CD14-positive monocyte (primary cell): Measurements from ENCODE around the gene SUGCT. TPM values are rescaled to one million over a fixed set of nuclear protein-coding genes. Genes with fewer than 3 reads are reported as not detected.

Experiments used
- DNase-seq, 3 donors: peaks; one replicate each; pipeline ENCODE4 v3.0.0-alpha.2; 2011 to 2022
- H2AFZ ChIP-seq: 2 replicates; pipeline ENCODE4 v1.6.0; 2012; ENCODE audit warnings: mild to moderate bottlenecking, low read depth, low read length, inconsistent platforms; ENCODE audit not compliant: insufficient read depth, poor library complexity, severe bottlenecking
- H3K27ac ChIP-seq, 2 donors: 1 replicate in 1 of 2; 2 replicates in 1 of 2; pipeline ENCODE4 v1.5.1; 2012 to 2013; ENCODE audit warnings: low read length in 2 of 2, control low read depth in 1 of 2, inconsistent platforms in 1 of 2, low read depth in 1 of 2, mild to moderate bottlenecking in 1 of 2
- H3K27me3 ChIP-seq, 2 donors: one replicate each; pipeline versions ENCODE4 v1.6.0 to v1.6.1; 2011 to 2013; ENCODE audit warnings: low read length in 2 of 2; ENCODE audit not compliant: control insufficient read depth in 2 of 2, insufficient read depth in 2 of 2
- H3K36me3 ChIP-seq, 2 donors: replicated peaks in 1 of 2; 1 replicate in 1 of 2; 2 replicates in 1 of 2; pipeline versions ENCODE4 v1.5.1 to v1.6.1; 2012 to 2013; ENCODE audit warnings: low read length in 2 of 2, control low read depth in 1 of 2, inconsistent platforms in 1 of 2, mild to moderate bottlenecking in 1 of 2; ENCODE audit not compliant: insufficient read depth in 2 of 2, control insufficient read depth in 1 of 2
- H3K4me1 ChIP-seq, 2 donors: 1 replicate in 1 of 2; 2 replicates in 1 of 2; pipeline versions ENCODE4 v1.5.1 to v1.6.1; 2012 to 2013; ENCODE audit warnings: low read length in 2 of 2, control low read depth in 1 of 2, inconsistent platforms in 1 of 2, mild to moderate bottlenecking in 1 of 2, moderate library complexity in 1 of 2; ENCODE audit not compliant: insufficient read depth in 2 of 2, control insufficient read depth in 1 of 2
- H3K4me2 ChIP-seq: replicated peaks from 2 replicates; pipeline ENCODE3; 2012; ENCODE audit warnings: low read length, moderate library complexity, mild to moderate bottlenecking; ENCODE audit not compliant: poor library complexity, severe bottlenecking; ENCODE audit errors: extremely low read depth
- H3K4me3 ChIP-seq, 3 experiments: fragments of 200-600 bp in 1 of 3; sonication (generic) in 1 of 3; replicated peaks in 1 of 3; 1 replicate in 2 of 3; 2 replicates in 1 of 3; pipeline ENCODE4 v1.5.1; 2011 to 2013; ENCODE audit warnings: low read length in 3 of 3, mild to moderate bottlenecking in 3 of 3, control low read depth in 2 of 3, low read depth in 2 of 3, inconsistent platforms in 1 of 3, moderate library complexity in 1 of 3
- H3K79me2 ChIP-seq: 2 replicates; pipeline ENCODE4 v1.6.0; 2012; ENCODE audit warnings: mild to moderate bottlenecking, control low read depth, inconsistent platforms, low read length, moderate library complexity; ENCODE audit not compliant: insufficient read depth
- H3K9ac ChIP-seq: 2 replicates; pipeline ENCODE4 v1.6.0; 2017; ENCODE audit warnings: low read length, mild to moderate bottlenecking; ENCODE audit not compliant: insufficient read depth, poor library complexity, severe bottlenecking
- H3K9me3 ChIP-seq, 2 donors: replicated peaks in 1 of 2; 1 replicate in 1 of 2; 2 replicates in 1 of 2; pipeline versions ENCODE4 v1.5.1 to v1.6.1; 2012 to 2013; ENCODE audit warnings: low read length in 2 of 2, control low read depth in 1 of 2; ENCODE audit not compliant: control insufficient read depth in 1 of 2, insufficient read depth in 1 of 2
- H4K20me1 ChIP-seq: 2 replicates; pipeline ENCODE4 v1.6.0; 2012; ENCODE audit warnings: mild to moderate bottlenecking, low read length, control low read depth, moderate library complexity; ENCODE audit not compliant: insufficient read depth
- H3K27ac Mint-ChIP-seq, 7 donors: one replicate each; pipeline ENCODE4 v1.8.0; 2020; ENCODE audit warnings: mild to moderate bottlenecking in 7 of 7, mixed read lengths in 7 of 7, moderate library complexity in 6 of 7, inconsistent platforms in 2 of 7
- H3K27me3 Mint-ChIP-seq, 3 donors: one replicate each; pipeline ENCODE4 v1.8.0; 2021 to 2022; ENCODE audit warnings: low read depth in 3 of 3, mild to moderate bottlenecking in 3 of 3, mixed read lengths in 3 of 3, moderate library complexity in 3 of 3, inconsistent platforms in 1 of 3
- H3K36me3 Mint-ChIP-seq, 2 donors: one replicate each; pipeline ENCODE4 v1.8.0; 2020; ENCODE audit warnings: mixed read lengths in 2 of 2, inconsistent platforms in 1 of 2, mild to moderate bottlenecking in 1 of 2
- H3K4me1 Mint-ChIP-seq: one replicate; pipeline ENCODE4 v1.8.0; 2020; ENCODE audit warnings: mild to moderate bottlenecking, mixed read lengths
- H3K4me3 Mint-ChIP-seq, 2 donors: one replicate each; pipeline ENCODE4 v1.8.0; 2020; ENCODE audit warnings: mild to moderate bottlenecking in 2 of 2, mixed read lengths in 2 of 2, moderate library complexity in 1 of 2
- H3K9me3 Mint-ChIP-seq, 7 donors: one replicate each; pipeline ENCODE4 v1.8.0; 2020 to 2022; ENCODE audit warnings: mixed read lengths in 7 of 7, mild to moderate bottlenecking in 6 of 7, moderate library complexity in 6 of 7, inconsistent platforms in 2 of 7
- WGBS: methylation state at CpG from one replicate; pipeline ENCODE4 v1.1.5; 2013; ENCODE audit warnings: missing lambda C conversion rate; ENCODE audit not compliant: insufficient coverage; 5-methylcytosine and 5-hydroxymethylcytosine counted together
- intact Hi-C, 2 donors: fragments of 100-400 bp; cut with micrococcal nuclease; formaldehyde crosslinking; loops; one replicate each; pipeline versions ENCODE4 v1.15.0 to v1.15.1; 2023
- polyA plus RNA-seq, 3 donors: library from polyadenylated mRNA; depleted of rRNA in 1 of 3; unstranded in 2 of 3; stranded (reverse) in 1 of 3; fragments of 300-500 nt in 2 of 3; fragments of >200 nt in 1 of 3; fragmentation: Illumina TruSeq in 2 of 3; gene quantifications; 1 replicate in 2 of 3; 2 replicates in 1 of 3; pipeline ENCODE4 v1.2.3, GENCODE V29; 2012 to 2021
- TF ChIP-seq, protein P1 (sequence below): fragments of 200-600 bp; IDR thresholded peaks from one replicate; pipeline ENCODE4 v1.8.0; 2022; ENCODE audit warnings: antibody characterized with exemption, mild to moderate bottlenecking

SUGCT gene
- polyA plus RNA-seq, 3 donors, result not detected

GRCh38 chr7:40288827-40289226 is 154.0 kb downstream of the SUGCT start:
- TF ChIP-seq, protein P1, sequence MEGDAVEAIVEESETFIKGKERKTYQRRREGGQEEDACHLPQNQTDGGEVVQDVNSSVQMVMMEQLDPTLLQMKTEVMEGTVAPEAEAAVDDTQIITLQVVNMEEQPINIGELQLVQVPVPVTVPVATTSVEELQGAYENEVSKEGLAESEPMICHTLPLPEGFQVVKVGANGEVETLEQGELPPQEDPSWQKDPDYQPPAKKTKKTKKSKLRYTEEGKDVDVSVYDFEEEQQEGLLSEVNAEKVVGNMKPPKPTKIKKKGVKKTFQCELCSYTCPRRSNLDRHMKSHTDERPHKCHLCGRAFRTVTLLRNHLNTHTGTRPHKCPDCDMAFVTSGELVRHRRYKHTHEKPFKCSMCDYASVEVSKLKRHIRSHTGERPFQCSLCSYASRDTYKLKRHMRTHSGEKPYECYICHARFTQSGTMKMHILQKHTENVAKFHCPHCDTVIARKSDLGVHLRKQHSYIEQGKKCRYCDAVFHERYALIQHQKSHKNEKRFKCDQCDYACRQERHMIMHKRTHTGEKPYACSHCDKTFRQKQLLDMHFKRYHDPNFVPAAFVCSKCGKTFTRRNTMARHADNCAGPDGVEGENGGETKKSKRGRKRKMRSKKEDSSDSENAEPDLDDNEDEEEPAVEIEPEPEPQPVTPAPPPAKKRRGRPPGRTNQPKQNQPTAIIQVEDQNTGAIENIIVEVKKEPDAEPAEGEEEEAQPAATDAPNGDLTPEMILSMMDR, result no peak
- Histone ChIP-seq H3K4me1 (no peaks in the 10 kb centered on the region), H3K4me2 (no peak overlapping the region), H3K9me3 (no peaks in the 10 kb centered on the region), H3K9ac (no peak overlapping the region), H3K36me3 (no peaks in the 10 kb centered on the region), H2AFZ (no peak overlapping the region), H3K79me2 (no peaks in the 10 kb centered on the region), H3K4me3 (no peak overlapping the region), H3K27me3 (no peaks in the 10 kb centered on the region), H3K27ac (no peak overlapping the region), H4K20me1 (no peaks in the 10 kb centered on the region)
- Mint-ChIP-seq H3K27ac (no peak overlapping the region), H3K36me3 (no peaks in the 10 kb centered on the region), H3K4me1 (no peaks in the 10 kb centered on the region), H3K4me3 (no peak overlapping the region), H3K27me3 (no peaks in the 10 kb centered on the region), H3K9me3 (peaks cover 0 to 2% (median 0%) of the 10 kb centered on the region in 7 donors)
- WGBS, result no CpG with 5 or more reads among the region's 2 CpGs
- intact Hi-C loops, result no loop called here
- no peak for DNase-seq

DNA sequence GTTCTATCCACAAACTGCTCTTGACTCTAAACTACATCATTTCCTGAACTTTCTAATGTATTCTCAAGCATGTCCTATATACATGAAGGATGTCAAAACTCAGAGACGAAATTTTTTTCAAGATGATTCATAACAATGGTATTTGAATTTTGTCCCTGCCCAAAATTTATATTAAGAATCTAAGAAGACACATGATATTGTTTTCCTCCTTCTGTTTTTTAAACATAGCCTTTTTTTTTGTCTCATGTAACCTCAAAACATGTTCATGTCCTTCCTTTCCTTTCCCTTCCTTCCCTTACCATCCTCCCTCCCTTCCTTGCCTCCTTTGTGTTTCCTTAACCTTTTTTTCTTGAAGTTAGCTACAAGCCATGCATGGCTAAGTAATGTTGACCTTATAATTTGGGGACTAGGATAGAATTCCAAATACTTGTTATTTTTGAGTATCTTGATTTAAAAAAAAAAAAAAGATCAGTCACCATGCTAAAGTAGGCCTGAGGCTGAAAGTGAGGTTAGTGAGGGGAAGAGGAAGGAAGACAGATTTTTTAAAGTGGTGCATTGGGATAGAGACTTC is 163.0 kb downstream of the SUGCT start:
- Mint-ChIP-seq H3K36me3 (no peaks in the 10 kb centered on the region), H3K9me3 (peaks cover 0 to under 1% (median 0%) of the 10 kb centered on the region in 7 donors), H3K27me3 (peaks cover 0 to 5% (median 0%) of the 10 kb centered on the region in 3 donors), H3K4me1 (no peaks in the 10 kb centered on the region), H3K4me3 (no peak overlapping the region), H3K27ac (no peak overlapping the region)
- intact Hi-C loops, result no loop called here
- H3K4me2 ChIP-seq, result no peak overlapping the region
- no peak overlapping the region for H3K9ac ChIP-seq
- no peak for DNase-seq
- no peak overlapping the region for H3K4me3 ChIP-seq
- no CpG with 5 or more reads among the region's 1 CpG for WGBS
- TF ChIP-seq, protein P1, result no peak
- no peaks in the 10 kb centered on the region for H3K9me3 ChIP-seq
- no peaks in the 10 kb centered on the region for H3K36me3 ChIP-seq
- H3K27ac ChIP-seq, result no peak overlapping the region
- no peaks in the 10 kb centered on the region for H3K79me2 ChIP-seq
- H3K27me3 ChIP-seq, result no peaks in the 10 kb centered on the region
- H4K20me1 ChIP-seq, result no peaks in the 10 kb centered on the region
- no peak overlapping the region for H2AFZ ChIP-seq
- no peaks in the 10 kb centered on the region for H3K4me1 ChIP-seq
